Kidney (tissue), 14 donors: Measurements from ENCODE around the gene REM2. TPM values are rescaled to one million over a fixed set of nuclear protein-coding genes. Genes with fewer than 3 reads are reported as not detected.

Source experiments
- DNase-seq, 5 donors: peaks; one replicate each; pipeline ENCODE4 v3.0.0-alpha.2; 2013 to 2020
- FAIRE-seq: peaks from 2 replicates; lab custom pipeline; 2012; peaks lifted over from hg19 to GRCh38; lab: Jason Lieb, UNC
- H3K27ac ChIP-seq, 2 donors: one replicate each; pipeline ENCODE4 v1.7.0; 2013; ENCODE audit warnings: low read depth in 2 of 2, low read length in 2 of 2, inconsistent platforms in 1 of 2
- H3K27me3 ChIP-seq: one replicate; pipeline ENCODE4 v1.7.1; 2013; ENCODE audit warnings: low read length, inconsistent platforms; ENCODE audit not compliant: control insufficient read depth, insufficient read depth
- H3K36me3 ChIP-seq, 3 donors: one replicate each; pipeline versions ENCODE4 v1.7.0 to v1.7.1; 2013; ENCODE audit warnings: low read length in 3 of 3, control low read depth in 1 of 3, inconsistent platforms in 1 of 3; ENCODE audit not compliant: insufficient read depth in 3 of 3, control insufficient read depth in 2 of 3
- H3K4me1 ChIP-seq, 3 donors: one replicate each; pipeline versions ENCODE4 v1.7.0 to v1.7.1; 2013; ENCODE audit warnings: low read length in 3 of 3, inconsistent platforms in 1 of 3, low read depth in 1 of 3; ENCODE audit not compliant: control insufficient read depth in 2 of 3, insufficient read depth in 2 of 3
- H3K4me3 ChIP-seq, 3 donors: one replicate each; pipeline versions ENCODE4 v1.7.0 to v1.8.1; 2013; ENCODE audit warnings: low read length in 3 of 3, control low read depth in 1 of 3, inconsistent platforms in 1 of 3
- H3K9ac ChIP-seq, 3 donors: one replicate each; pipeline versions ENCODE4 v1.7.0 to v1.7.1; 2013; ENCODE audit warnings: low read length in 3 of 3, control low read depth in 1 of 3, inconsistent platforms in 1 of 3
- H3K9me3 ChIP-seq, 3 donors: one replicate each; pipeline versions ENCODE4 v1.7.0 to v1.7.1; 2013; ENCODE audit warnings: low read length in 3 of 3, control low read depth in 1 of 3, inconsistent platforms in 1 of 3; ENCODE audit not compliant: control insufficient read depth in 2 of 3, insufficient read depth in 1 of 3
- CTCF ChIP-seq: IDR thresholded peaks from 3 replicates; pipeline ENCODE4 v1.5.1; 2012; ENCODE audit warnings: mild to moderate bottlenecking, moderate library complexity, borderline replicate concordance; ENCODE audit not compliant: insufficient read depth; ENCODE audit errors: extremely low read depth
- intact Hi-C: fragments of 100-400 bp; cut with DNase I; formaldehyde crosslinking; loops from one replicate; pipeline ENCODE4 v1.11.1; 2022
- polyA plus RNA-seq: library from polyadenylated mRNA; stranded (reverse); fragments of 350-450 nt; fragmentation: Illumina TruSeq; extraction: RNeasy Lipid Tissue Mini Kit (QIAGEN cat#74804); gene quantifications from one replicate; pipeline ENCODE4 v1.2.3, GENCODE V29; 2014; ENCODE audit warnings: low read depth, low replicate concordance; ENCODE audit not compliant: insufficient read depth
- total RNA-seq: library from RNA; stranded (reverse); fragmentation: NEBNext Ultra II Directional; extraction: Animal tissue kit (Norgen Biotek cat#: 25700); gene quantifications from one replicate; pipeline ENCODE4 v1.2.1, GENCODE V29; 2021
- donor health status: control.
- donor health status: control.
- donor health status: control.
- donor health status: control.
- donor health status: control.
- donor health status: DM: yes; HTN: yes; CAD: no.
- donor health status: Normal renal cell carcinoma (clear cell type).

Gene REM2
- total and polyA plus RNA-seq, 2 donors from 2014 or later: 0.63 to 0.77 TPM

- Histone ChIP-seq H3K27ac (no peak overlapping the region), H3K9ac (no peak overlapping the region), H3K4me1 (peaks cover 0 to 3% (median 0%) of the 10 kb centered on the region in 3 donors), H3K9me3 (no peaks in the 10 kb centered on the region), H3K27me3 (no peaks in the 10 kb centered on the region), H3K36me3 (peaks cover 13 to 44% (median 24%) of the 10 kb centered on the region in 3 donors), H3K4me3 (no peak overlapping the region)
- DNase-seq (no peak), FAIRE-seq (no peak)
- intact Hi-C loops: no loop called here
- no peak for TF ChIP-seq CTCF
Observed at GRCh38 chr14:22842211-22843122, 40.6 kb upstream of the REM2 start.

DNA sequence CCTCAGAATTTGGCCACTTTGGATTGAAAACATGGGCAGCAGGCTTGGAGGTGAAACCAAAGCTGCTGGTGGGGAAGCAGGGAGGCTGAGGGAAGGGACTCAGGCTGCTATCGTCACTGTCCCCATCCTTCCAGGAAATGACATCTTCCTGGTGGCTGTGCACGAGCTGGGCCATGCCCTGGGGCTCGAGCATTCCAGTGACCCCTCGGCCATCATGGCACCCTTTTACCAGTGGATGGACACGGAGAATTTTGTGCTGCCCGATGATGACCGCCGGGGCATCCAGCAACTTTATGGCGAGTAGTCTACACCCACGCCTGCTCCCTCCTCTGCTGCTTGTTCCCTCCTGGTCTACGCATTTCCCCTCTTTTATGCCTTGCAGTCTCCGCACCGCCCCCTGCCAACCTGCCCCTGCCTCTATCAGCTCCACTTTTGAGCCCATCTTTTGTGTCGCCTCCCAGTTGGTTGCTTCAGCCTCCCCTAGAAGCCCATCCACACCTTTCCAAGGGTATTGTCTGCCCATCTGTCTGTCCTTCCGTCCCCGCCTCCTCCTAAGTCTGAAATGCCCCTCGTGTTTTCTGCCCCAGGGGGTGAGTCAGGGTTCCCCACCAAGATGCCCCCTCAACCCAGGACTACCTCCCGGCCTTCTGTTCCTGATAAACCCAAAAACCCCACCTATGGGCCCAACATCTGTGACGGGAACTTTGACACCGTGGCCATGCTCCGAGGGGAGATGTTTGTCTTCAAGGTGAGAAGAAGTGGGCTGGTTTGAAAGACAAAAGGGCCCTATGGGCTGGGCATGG is 39.7 kb upstream of the REM2 start:
- Histone ChIP-seq H3K36me3 (peaks cover 13 to 44% (median 24%) of the 10 kb centered on the region in 3 donors), H3K9me3 (no peaks in the 10 kb centered on the region), H3K27ac (no peak overlapping the region), H3K4me3 (no peak overlapping the region), H3K4me1 (peaks cover 3 to 10% (median 3%) of the 10 kb centered on the region in 3 donors), H3K27me3 (no peaks in the 10 kb centered on the region), H3K9ac (no peak overlapping the region)
- FAIRE-seq (no peak), DNase-seq (no peak)
- intact Hi-C loops: no loop called here
- no peak for TF ChIP-seq CTCF

DNA sequence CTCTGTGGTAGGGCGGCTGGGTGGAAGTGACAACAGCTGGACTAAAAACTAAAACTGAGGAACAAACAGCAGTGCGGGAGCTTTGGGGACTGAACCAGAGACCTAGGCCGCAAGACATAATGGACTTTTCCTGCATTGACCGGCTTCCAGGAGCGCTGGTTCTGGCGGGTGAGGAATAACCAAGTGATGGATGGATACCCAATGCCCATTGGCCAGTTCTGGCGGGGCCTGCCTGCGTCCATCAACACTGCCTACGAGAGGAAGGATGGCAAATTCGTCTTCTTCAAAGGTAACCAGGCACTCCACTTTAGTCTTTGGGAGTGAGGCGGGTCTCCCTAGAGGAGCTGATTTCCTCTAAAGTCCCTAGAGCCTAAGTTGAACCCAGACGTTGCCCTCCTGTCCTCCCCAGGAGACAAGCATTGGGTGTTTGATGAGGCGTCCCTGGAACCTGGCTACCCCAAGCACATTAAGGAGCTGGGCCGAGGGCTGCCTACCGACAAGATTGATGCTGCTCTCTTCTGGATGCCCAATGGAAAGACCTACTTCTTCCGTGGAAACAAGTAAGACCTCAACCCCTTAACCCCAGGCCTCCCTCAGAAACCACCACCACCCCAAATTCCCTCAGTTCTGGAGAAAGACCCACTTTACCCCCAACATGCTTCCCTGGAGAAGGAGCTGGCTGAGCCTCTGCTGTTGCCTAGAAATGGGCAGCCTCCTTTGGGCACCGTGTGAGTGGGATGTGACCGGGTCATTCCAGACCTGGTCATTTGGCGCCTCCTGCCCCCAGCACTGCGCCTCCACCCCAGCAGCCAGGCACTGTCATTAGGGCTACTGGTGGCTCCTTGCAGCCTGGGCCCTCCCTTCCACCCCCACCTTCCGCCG is 38.6 kb upstream of the REM2 start:
- Histone ChIP-seq H3K27ac (no peak overlapping the region), H3K4me3 (no peak overlapping the region), H3K27me3 (no peaks in the 10 kb centered on the region), H3K36me3 (peaks cover 13 to 44% (median 24%) of the 10 kb centered on the region in 3 donors), H3K9ac (no peak overlapping the region), H3K4me1 (peaks cover 3 to 10% (median 7%) of the 10 kb centered on the region in 3 donors), H3K9me3 (no peaks in the 10 kb centered on the region)
- FAIRE-seq (no peak), DNase-seq (no peak)
- no peak for TF ChIP-seq CTCF
- intact Hi-C loops: no loop called here
